ENCODE measurements around the gene KCND2.

DNA sequence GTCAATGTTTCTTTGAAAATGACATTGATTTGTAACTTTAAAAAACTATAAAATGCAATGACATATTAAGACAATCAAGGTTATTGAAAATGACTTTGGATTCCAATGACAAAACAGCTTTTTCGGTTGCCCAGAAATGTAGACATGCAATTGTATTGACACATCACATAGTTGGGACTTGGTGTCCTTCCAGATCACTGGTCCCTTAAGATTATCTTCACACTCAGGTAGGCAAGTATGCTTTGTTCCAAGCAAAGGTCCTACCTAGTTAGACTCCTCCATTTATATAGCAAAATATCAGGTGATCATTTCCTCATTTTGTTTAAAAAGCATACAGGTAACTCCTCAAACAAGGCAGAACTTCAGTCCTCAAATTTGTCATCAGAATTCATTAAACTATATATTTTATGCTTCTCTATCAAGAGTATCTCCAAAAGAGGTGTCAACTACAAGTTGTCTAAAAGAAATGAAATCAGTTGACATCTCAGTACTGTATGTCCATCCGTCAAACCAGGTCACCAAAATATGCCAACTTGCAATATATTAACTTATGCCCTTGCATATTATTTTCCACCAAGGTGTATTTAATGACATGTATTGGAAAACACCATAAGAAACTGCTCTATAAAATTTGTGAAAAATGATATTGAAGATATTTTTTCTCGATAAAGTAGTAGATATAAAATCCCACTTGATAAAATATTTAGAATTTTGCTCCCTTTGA is 520.4 kb downstream of the KCND2 start:
- TF ChIP-seq POLR2AphosphoS5 (IDR thresholded peaks at IDR 0.05; ENCODE audit: low read depth, low read length) (no peak), REST (IDR thresholded peaks at IDR 0.05; ENCODE audit: insufficient read depth in 1 of 2, low read depth in 2 of 2, low read length in 2 of 2) (no peak), FOXP2 (optimal IDR thresholded peaks at IDR 0.05; ENCODE audit: borderline replicate concordance, extremely low read depth, extremely low read length, insufficient read depth) (no peak), TAF1 (IDR thresholded peaks at IDR 0.05; ENCODE audit: borderline replicate concordance, insufficient read depth, low read length) (no peak)

All from PFSK-1 (cell line).